ENCODE results near the gene PHPT1. TPM values are rescaled to one million over a fixed set of nuclear protein-coding genes. Genes with fewer than 3 reads are reported as not detected.

PHPT1 gene
- total RNA-seq, 1 donor from 2014 or later: 192 TPM

GRCh38 chr9:136857166-136857565, 8.0 kb downstream of the PHPT1 start:
- Mint-ChIP-seq H3K4me3 (ENCODE audit: unreplicated experiment) (no peak overlapping the region), H3K36me3 (ENCODE audit: low read depth) (no peaks in the 10 kb centered on the region), H3K9me3 (ENCODE audit: low read depth) (no peaks in the 10 kb centered on the region), H3K27me3 (ENCODE audit: low read depth) (no peaks in the 10 kb centered on the region), H3K4me1 (ENCODE audit: low read depth) (peaks cover 2% of the 10 kb centered on the region), H3K27ac (ENCODE audit: unreplicated experiment) (no peak overlapping the region)
- DNase-seq (ENCODE audit: low spot score): no peak
- no peak for TF ChIP-seq CTCF (IDR thresholded peaks at IDR 0.05)

GRCh38 chr9:136857581-136858412, 8.6 kb downstream of the PHPT1 start:
- Mint-ChIP-seq H3K9me3 (ENCODE audit: low read depth) (no peaks in the 10 kb centered on the region), H3K4me3 (ENCODE audit: unreplicated experiment) (no peak overlapping the region), H3K27me3 (ENCODE audit: low read depth) (no peaks in the 10 kb centered on the region), H3K27ac (ENCODE audit: unreplicated experiment) (no peak overlapping the region), H3K36me3 (ENCODE audit: low read depth) (peaks cover 1% of the 10 kb centered on the region), H3K4me1 (ENCODE audit: low read depth) (peaks cover 2% of the 10 kb centered on the region)
- no peak for TF ChIP-seq CTCF (IDR thresholded peaks at IDR 0.05)
- no peak for DNase-seq (ENCODE audit: low spot score)

GRCh38 chr9:136858452-136858843, 9.2 kb downstream of the PHPT1 start:
- H3K4me1 Mint-ChIP-seq (ENCODE audit: low read depth): peaks cover 2% of the 10 kb centered on the region
- H3K36me3 Mint-ChIP-seq (ENCODE audit: low read depth): peaks cover 3% of the 10 kb centered on the region
- no peak for DNase-seq (ENCODE audit: low spot score)
- H3K9me3 Mint-ChIP-seq (ENCODE audit: low read depth): no peaks in the 10 kb centered on the region
- no peak for TF ChIP-seq CTCF (IDR thresholded peaks at IDR 0.05)
- no peaks in the 10 kb centered on the region for H3K27me3 Mint-ChIP-seq (ENCODE audit: low read depth)
- H3K27ac Mint-ChIP-seq (ENCODE audit: unreplicated experiment): no peak overlapping the region
- H3K4me3 Mint-ChIP-seq (ENCODE audit: unreplicated experiment): no peak overlapping the region

GRCh38 chr9:136858844-136859757, 9.9 kb downstream of the PHPT1 start:
- H3K27ac Mint-ChIP-seq (ENCODE audit: unreplicated experiment): peak overlapping the region; percentile 22
- H3K4me1 Mint-ChIP-seq (ENCODE audit: low read depth): peaks cover 6% of the 10 kb centered on the region
- H3K36me3 Mint-ChIP-seq (ENCODE audit: low read depth): peaks cover 6% of the 10 kb centered on the region
- H3K27me3 Mint-ChIP-seq (ENCODE audit: low read depth): no peaks in the 10 kb centered on the region
- no peak for TF ChIP-seq CTCF (IDR thresholded peaks at IDR 0.05)
- DNase-seq (ENCODE audit: low spot score): peak; percentile 85
- H3K4me3 Mint-ChIP-seq (ENCODE audit: unreplicated experiment): no peak overlapping the region
- H3K9me3 Mint-ChIP-seq (ENCODE audit: low read depth): no peaks in the 10 kb centered on the region

GRCh38 chr9:136860529-136860928, 11.3 kb downstream of the PHPT1 start:
- TF ChIP-seq CTCF (IDR thresholded peaks at IDR 0.05): no peak
- no peak overlapping the region for H3K4me3 Mint-ChIP-seq (ENCODE audit: unreplicated experiment)
- DNase-seq (ENCODE audit: low spot score): no peak
- H3K27ac Mint-ChIP-seq (ENCODE audit: unreplicated experiment): peak overlapping the region; percentile 49
- no peaks in the 10 kb centered on the region for H3K9me3 Mint-ChIP-seq (ENCODE audit: low read depth)
- H3K36me3 Mint-ChIP-seq (ENCODE audit: low read depth): peaks cover 6% of the 10 kb centered on the region
- peaks cover 14% of the 10 kb centered on the region for H3K4me1 Mint-ChIP-seq (ENCODE audit: low read depth)
- no peaks in the 10 kb centered on the region for H3K27me3 Mint-ChIP-seq (ENCODE audit: low read depth)
